ENCODE measurements around the gene MYH9.

The MYH9 gene

DNA sequence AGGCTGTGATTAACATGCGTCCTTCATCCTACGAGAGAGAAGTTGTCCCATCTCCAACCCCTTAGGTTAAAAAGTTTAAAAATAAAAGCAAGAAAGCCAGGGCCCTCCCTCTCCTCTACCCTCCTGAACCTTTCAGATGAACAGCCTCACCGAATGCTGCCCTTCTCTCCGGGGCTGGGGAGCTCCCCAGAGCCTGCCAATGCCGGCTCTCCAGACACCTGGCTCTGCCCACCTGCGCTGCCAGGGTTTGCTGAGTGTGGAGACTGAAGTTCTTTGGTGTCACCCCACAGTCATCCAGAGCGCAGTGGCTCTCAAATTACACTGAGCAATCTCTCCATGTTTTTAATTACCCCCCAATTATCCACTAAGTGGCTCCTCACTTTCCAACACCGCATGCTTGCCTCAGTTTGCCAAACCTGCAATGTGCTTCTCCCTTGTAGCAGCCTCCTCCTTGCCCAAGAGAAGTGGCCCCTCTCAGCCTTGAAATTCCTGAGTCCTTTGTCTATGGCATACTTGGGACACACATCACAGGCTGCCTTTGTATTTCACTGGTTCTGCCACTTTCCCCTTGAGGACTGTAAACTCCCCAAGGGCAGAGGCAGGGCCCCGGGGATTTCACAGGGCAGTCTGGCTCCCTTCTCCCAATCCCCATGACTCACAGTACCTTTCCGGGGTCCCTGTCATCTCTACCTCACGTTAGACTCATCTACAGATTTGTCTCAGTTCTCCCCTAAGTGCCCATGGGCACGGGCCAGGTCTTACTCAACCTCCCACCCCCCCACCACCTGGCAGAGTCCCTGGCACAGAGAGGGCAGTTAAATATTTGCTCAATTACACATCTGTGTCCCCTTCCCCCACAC lies 2.0 kb downstream of the MYH9 start:
- peak; percentile 85 for DNase-seq

DNA sequence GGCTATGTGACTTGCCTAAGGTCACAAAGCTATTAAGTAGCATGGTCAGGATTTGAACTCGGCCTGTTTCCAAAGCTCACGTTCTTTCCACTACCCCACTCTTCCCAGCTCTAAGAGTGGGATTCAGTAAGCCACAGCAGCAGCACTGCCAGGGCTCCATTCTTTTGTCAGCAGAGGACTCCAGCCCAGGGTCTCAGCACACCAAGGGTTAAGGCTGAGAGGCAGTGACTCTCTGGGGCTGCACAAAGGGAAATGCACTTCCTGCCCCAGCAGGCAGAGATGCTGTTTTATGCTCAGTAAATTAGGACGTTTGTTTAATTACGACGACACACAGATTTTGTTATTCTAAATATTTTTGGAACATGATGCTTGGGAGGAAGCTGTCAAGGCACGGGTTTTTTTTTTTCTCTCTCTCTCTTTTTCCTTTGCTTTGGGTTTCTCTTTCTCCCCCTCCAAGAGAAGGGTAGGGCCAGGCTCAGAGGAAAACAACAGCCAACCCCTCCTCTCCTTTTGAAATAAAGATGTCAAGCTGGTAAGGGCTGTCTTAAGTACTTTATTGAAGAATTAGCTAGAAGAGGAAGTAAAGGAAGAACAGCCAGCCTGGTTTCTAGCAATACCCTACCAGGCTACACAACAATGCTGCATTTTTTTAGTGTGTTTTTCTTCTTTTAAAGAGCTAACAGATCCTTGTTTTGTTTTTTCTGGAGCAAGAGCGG lies 2.8 kb downstream of the MYH9 start:
- DNase-seq: peak; percentile 61

DNA sequence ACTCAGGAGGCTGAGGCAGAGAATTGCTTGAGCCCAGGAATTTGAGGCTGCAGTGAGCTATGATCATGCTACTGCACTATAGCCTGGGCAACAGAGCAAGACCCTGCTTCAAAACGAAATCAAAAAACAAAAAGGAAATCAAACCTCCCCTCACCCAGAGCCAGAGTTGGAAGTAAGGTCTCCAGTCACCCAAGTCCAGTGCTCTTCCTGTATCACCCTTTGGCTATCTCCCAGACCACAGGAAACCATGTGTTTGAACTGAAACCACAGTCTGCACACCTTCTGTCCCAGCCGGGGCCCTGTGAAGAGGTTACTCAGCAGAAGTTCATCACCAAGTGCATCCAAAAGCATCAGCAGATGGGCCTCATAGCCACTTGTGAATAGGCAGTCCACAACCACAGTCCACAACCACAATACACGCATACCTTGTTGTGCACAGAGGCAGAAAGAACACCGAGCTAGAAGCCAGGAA lies 4.6 kb downstream of the MYH9 start:
- peak; percentile 61 for DNase-seq

DNA sequence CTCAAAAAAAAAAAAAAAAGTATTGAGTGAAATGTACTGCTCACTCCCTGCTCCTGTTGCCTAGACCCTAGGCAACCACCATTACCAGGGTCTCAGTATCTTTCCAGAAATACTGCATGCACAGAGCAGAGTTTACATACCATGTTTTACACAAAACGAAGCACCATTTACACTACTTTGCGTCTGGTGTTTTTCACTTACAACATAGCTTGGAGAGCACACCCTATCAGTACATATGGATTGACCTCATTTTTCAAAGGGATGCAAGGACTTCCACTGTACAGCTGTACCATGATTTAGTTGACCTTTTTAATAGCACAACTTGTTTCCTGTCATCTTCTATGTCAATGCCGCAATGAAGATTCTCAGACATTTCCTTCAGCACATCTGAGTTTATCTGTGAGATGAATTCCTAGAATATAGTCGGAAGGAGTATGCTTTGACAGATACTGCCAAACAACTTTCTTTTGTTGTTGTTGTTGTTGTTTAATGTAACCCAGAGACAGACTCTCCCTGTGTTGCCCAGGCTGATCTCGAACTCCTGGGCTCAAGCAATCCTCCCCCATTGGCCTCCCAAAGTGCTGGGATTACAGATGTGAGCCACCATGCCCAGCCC lies 6.1 kb downstream of the MYH9 start:
- DNase-seq: no peak

DNA sequence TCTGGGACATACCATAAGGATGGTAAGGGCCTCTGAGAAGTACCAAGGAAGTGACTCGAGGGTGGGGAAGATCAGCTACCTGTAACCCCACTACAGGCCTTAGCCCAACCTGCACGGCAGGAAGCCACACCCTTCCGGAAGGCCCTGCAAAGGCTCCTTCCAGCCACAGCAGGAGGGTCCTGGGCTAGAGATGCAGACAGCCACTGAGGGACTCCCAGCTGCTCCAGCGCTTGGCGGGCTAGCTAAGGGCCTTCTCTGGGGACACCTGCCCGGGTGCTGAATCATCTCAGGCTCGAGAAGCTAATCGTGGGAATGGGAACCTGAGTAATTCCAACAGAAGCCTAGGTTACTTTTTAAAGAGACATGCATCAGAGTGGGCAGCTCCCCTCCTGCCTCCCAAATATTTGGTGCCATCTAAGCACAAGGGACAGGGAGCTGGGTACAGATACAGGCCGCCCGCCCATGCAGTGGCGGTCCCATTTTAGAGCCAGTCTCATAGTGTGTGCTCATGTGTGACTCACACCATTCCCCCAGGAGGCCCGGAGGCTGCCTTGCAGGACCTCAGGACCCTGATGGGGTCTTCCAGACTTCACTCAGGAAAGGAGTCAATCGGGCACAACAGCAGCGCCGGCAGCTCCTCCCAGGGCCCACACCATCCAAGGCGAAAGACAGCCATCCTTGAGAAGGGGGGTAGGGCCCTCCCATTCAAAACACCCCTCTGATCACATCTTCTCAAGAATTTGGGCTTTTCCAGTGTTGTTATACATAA lies 8.0 kb downstream of the MYH9 start:
- peak; percentile 67 for DNase-seq

DNA sequence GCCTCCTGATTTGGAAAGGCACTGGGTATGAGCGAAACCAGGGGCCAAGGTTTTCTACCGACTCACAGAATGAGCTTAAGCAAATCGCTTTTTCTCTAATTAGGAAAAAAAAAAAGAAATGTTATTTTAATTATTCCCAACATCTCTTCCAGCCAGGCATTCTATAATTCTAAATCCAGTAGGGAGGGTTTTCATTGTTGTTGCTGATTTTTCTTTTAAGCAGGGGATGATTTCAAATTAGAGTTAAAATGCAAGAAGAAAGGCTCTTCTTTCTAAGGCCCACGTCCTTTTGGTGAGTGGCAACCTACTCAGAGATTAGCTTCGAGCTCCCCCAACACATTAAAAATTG lies 8.9 kb downstream of the MYH9 start:
- no peak for DNase-seq

DNA sequence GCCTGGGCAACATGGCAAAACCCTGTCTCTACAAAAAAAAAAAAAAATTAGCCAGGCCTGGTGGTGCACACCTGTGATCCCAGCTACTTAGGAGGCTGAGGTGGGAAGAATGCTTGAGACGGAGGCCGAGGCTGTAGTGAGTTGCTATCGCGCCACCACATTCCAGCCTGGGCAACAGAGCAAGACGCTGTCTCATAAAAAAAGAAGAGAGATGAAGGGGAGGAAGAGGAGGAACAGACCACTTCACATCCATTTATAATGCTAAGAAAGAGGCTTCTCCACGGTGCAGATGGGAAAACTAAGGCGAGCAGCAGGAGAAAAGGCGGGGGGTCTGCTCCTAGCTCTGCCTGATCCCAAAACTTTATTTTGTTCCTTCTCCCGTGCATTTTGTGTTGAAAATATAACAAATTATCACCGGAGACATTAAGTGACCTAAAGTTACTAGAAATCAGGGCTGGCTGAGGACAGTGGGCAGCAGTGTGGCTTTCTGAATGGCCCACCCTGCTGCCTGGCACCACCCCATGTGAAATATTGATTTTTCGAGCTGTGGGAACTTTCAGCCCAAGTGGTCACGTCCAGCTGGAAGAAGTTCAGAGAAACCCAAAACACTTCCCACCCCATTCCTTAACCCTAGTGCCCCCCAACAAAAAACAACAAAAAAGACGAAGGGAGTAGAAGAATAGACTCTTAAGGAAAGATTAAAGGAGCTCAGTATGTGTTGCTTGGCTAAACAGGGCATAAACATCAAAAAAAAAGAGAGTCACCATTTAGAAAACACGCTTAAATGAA lies 9.5 kb downstream of the MYH9 start:
- no peak for DNase-seq

DNA sequence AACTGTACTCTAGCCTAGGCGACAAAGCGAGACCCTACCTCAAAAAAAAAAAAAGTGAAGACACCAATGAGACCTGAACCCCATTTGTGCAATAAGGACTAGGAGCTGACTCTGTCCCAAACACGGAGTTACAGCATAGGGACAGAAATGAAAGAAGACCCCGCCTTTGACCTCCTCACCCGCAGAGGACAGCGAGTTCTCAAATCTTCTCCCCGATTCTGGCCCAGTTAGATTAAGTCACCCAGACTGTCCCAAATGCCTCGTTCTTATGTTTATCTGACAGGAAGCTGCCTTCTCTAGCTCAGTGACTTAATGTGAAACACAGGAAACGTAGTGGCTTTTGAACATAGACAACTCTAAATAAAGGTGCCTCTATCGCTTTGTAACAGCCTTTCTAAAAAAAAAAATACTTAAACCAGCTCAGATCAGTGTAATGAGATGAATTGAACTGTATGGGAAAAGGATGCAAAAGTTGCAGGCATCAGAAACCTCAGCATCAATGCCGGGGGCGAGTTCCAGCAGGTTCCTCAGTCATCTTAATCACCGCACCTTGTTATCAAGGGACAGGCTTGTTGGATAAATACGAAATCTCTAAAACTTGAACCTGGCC lies 10.6 kb downstream of the MYH9 start:
- DNase-seq: no peak

DNA sequence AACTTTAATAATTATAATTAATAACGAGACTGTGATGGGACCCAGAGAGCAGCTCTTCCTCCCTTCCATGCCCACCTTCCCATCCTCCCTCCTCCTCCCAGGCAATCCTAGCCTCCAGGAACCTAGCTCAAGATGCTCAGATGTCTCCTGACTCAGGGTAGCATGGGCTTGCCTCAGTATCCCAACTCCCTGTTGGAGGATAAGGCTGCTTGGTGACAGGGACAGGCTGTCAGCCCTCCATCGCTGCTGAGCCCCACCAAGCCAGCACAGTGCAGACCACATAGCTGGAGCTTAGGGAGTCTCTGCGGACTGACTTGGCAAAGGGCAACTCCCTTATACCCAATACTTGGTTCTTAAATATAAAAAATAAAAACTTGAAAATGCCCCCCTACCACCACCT lies 11.5 kb downstream of the MYH9 start:
- DNase-seq: no peak

DNA sequence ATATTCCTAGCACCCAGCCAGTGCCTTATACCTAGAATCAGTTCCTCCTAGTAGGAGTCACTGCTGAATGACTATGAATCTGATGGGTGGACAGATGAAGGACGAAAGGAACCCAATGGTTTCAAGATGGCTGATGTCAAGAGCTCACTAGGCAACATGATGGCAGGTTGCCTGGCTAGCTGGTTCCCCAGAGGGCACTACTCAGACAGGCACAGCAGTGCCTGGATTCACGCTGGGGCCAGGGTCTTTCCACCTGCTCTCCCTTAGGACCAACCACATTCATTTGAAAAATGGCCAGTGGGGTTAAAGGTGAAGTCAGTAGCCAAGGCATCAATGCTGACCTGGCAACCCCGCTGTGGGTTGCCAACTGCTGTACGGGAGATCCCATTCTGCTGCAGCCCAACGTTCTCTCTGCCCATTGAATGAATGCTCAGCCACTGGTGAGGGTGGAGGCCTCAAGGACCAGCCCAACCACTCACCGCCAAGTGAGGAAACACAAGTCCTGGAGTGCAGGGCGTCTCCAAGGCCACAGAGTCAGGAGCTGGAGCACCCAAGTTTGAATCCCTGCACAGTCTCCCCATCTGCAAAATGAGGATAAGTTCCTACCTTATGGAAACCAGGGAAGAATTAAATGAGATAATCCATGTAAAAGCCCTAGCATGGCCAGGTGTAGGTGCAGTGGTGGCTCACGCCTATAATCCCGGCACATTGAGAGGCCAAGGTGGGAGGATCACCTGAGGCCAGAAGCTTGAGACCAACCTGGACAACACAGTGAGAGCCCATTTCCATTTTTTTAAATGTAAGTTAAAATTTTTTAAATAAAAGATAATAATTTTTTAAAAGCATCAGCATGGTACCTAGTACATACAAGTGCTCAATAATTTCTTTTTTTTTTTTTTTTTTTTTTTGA lies 12.4 kb downstream of the MYH9 start:
- DNase-seq: no peak

DNA sequence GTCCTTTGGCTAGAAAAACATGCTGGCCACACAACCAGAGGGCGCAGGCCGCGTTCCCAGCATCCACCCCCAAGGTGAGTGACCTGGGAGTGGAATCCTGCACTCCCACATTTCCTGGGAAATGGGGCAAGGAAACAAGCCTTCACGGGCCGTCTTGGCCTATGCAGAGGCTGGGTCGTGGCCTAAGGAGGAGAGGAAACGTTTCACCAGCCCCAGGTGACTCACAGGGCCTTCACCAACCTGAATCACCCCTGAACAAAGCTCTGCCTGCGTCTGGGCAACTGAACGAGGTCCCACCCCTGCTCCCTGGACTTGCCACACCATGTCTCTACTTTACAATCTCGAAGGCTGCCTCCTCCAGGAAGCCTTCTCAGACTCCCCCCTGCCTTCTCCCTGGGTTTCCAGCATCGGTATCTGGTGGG lies 13.2 kb downstream of the MYH9 start:
- DNase-seq: peak; percentile 92

DNA sequence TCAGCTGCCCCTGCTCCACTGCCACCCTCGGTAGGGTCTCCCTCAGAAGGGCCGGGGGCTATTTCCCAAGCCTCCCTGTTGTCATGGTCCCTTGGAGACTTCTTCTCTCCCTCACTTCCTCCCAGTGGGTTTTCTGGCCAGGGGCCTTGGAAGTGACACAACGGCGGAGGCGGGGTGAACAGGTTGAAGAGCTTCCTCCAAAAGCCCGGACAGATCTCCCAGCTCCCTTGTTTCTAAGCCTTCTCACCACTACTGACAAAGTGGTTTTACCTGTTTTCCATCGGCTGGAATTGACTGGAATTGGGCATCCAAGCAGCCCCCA lies 14.5 kb downstream of the MYH9 start:
- peak; percentile 82 for DNase-seq

DNA sequence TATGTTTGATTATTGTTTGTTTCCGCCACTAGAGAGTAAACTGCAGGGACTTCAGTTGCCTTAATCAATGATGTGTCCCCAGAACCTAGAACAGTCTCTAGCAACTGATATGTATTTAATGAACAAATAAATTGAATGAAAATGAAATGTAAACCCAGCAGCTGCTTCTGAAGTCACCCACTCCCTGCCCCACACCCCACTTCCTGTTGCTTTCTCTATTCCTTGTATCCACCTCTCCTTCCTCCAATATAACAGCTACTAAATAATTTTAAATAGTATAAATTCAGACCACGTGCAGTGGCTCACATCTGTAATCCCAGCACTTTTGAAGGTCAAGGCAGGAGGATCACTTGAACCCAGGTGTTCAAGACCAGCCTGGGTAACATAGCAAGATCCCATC lies 15.8 kb downstream of the MYH9 start:
- no peak for DNase-seq

DNA sequence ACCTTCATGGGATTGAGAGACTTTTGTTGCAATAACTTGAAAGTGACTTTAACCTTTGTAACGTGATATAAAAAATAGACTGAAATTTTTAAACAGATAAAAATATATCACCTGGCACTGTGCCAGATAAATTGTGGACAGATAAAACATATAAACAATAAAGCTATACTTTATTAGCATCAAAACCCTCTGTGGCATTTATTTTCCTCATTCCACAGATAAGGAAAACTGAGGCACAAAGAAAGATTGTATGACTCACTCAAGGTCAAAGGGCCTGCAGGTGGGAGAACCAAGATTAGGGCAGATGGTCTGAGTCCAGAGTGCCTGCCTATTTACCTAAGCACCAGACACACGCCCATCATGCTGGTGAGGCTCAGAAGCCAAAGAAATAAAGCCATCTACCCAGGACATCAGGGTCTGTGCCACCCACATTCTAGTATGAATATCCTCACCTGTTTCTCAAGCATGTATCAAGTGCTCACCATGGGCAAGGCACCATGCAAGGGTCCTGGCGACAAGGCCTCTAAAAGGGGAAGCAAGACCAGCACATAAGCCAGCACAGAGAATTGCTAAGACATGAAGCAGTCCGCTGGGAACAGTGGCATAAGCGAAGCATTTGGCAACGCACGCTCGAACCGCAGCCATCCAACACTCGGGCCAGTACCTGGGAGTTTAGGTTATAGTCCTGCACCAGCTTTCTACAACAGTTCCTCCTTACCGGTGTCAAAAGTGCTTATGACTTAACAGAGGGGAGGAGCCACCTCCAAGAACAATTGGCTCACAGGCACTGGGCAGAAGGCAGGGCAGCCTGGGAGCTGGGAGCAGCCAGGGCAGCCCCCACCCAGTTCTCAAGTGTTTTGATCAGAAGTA lies 17.6 kb downstream of the MYH9 start:
- DNase-seq: peak; percentile 77

DNA sequence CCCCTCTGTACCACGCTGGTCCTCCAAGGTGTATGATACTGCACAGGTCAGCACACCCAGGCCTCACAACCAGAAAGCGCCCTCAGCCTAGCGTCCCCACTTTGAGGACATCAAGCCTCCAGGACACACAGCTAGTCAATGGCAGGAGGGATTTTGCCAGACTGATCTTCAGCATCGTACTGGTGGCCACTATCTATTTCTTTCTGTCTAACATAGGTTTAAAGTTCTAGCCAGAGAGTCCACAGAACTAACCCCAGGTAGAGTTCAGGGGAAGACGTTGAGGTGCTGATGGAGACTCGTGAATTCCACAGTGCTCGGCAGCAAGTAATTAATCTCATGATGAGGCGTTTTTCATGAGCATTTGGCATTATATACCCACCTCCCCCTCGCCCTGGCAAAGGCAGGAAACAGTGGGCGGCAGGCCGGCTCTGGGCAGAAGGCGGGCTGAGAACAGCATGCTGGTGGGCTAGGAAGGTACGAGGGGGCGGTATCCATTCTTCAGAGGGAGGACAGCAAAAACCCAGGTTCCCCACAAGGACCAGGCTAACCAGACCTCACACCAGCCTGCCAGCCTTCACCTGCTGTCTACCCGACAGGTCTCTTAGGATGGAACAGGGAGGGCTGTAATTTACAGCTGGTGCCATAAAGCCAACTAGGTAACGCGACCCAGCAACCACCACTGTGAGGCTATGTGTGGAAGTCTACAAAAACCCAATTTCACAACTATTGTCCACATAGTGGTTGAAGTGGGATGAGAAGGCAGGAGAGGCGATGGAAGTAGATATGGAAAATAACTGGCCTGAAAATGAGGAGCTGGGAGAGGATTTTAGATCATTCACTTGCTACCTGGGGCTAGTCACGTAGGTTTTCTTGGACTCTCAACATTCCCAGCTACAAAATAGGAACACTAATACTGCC lies 18.5 kb downstream of the MYH9 start:
- peak; percentile 72 for DNase-seq

DNA sequence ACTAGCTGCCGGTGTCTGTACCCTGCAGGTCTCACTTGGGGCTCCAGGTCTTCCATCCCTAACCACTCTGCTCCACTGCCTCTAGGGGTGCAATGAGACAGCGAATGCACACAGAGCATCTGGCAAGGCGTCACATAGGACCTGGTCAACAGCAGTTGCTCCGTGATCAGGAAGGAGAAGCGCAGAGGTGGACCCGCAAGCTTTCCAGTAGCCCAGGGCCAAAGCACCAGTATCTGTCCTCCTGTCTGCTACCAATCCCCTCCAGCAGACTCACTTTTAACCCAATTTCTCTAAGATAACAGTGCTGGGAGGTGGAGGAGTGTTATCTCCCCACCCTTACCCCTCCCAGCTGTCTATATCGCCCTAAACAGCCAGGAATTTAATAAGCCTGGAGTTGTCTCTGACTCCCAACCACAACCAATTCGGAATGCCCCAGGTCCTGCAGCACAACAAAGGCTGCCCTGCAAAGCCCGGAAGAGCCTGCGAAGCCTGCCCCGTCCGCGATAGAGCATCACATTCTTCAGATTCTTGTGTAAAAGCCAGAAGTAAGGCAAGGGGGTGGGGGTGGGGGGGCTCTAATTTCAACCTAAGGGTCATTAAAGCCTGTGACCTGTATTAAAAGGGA lies 19.3 kb downstream of the MYH9 start:
- peak; percentile 98 for DNase-seq

DNA sequence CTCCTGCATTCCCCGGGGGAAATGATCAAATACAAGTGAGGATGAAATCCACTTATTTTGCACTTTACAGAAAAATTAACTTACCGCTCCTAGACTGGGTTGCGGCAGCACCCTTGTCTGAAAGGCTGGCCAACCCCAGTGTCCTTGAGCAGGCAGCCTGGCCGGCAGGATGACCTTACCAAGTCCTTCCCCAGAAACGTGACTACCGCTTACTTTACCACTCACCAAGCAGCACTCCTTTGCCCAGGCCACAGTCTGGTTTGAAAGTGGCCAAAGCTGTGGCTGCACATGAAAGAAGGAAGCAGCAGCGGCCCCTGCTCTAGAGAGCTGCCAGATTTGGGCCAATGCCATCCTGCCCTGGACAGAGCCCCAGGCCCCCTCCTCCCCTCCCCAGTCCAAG lies 20.3 kb downstream of the MYH9 start:
- no peak for DNase-seq

DNA sequence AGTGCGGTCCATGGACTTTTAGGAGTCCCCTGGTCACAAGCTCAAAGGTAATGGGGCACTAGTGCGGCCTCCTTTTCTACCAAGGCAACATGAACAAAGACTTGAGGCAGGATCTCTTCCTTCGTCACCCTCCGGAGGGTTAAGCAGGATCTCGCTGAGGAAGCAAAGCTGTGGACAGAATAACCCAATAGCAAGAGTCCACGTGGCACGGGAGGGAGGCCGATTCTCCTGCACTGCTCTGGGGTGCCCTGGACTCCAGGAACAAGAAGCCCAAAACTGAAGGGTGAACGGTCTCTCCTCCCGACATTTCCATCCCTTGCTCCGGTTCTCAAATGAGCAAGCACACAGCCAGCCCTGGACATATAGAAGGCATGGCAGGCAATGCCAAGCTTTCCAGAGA lies 20.7 kb downstream of the MYH9 start:
- DNase-seq: no peak
